HG03095 (cell line): ENCODE results near the gene GTPBP10.
A peak's percentile ranks its signal among the peaks of the same experiment; 100 is the strongest.
"Not testable (repeated sequence)": the region's sequence is repeated elsewhere in the genome, so short reads cannot be mapped to it uniquely, and the experiment has no call there.

ENCODE experiments used
- ATAC-seq: cut with Tn5 transposase; IDR thresholded peaks from one replicate; pipeline ENCODE4 v1.9.1; 2021; ENCODE audit warnings: moderate library complexity; ENCODE audit not compliant: unreplicated experiment

Gene GTPBP10, protein sequence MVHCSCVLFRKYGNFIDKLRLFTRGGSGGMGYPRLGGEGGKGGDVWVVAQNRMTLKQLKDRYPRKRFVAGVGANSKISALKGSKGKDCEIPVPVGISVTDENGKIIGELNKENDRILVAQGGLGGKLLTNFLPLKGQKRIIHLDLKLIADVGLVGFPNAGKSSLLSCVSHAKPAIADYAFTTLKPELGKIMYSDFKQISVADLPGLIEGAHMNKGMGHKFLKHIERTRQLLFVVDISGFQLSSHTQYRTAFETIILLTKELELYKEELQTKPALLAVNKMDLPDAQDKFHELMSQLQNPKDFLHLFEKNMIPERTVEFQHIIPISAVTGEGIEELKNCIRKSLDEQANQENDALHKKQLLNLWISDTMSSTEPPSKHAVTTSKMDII

DNA sequence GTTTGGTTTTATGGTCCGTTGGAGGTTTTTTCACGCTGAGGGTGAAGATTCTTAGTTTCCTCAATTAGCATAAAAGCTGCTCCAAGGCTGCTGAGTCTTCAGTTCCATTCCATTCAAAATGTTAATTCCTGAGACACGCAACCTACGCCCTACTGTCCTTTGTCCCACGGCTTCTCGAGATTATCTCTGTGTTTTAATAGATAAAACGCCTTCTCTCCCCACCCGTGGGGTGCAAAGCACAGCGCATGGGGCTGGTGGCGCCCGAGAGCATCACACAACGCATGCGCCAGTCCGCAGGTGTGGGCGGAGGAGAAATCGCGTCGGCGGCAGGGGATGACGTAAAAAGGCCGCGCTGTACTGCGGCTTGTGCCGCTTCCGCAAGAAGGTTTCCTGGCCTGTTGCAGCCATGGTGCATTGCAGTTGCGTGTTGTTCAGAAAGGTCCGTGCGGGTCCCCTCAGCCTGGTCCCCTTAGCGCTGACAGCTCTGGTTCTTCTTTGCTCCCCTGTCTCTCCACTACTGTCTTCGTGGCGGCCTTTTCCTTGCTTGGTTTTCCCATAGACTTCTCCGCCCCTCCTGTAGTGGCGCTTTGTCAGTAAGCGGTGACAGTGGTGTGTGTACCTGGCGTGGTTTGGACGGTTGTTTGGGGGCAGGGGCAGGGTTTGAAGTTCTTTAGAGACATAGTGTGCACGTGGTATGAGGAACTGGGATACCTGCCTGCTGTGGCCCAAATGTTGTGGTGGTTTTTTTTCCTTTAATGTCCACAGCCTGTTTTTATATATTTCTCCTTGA is at the start of gene GTPBP10:
GTPBP10 (plus strand) TSS at position 381 of the 790 bp plus-strand sequence; CDS start at position 407, 26 bp downstream.
- ATAC-seq, result peak; percentile 95

DNA sequence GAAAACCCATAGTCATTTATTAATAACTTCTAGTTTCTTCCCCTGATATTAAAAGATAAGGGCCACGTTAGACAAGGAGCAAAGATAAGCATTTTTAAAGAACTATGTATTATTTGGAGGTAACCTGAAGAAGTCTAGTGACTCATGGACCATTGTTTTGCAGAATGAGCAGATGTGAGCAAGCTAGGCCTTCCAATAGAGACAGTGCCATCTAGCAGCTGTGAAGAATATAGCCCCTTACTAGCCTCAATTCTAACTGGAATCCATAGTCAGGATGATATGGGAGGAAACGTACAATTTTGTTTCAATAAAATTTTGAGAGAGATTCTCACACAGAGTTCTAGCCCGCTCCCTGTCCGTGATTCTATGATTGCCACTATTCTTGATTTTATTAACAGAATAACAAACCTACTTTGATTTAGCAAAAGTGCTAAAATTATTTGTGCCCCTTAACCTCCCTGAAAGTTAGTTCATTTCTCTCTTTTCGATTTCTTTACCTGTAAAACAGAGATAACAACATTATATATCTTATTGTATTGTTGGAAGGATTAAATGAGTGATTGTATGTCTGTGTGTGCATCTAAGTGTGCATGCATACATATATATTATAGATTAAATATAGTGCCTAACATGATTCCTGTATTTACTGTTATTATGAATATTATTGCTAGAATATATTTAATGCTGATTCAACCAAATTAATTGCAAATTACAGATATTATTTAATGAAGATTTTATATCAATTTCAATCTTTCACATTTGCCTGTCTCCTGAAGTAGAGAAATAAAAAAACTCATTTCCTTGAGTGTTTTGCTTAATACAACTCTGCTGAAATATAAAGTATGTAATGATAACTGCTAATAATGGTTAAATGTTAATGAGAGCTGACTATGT is 48.1 kb upstream of the GTPBP10 start:
- ATAC-seq, result peak; percentile 68

DNA sequence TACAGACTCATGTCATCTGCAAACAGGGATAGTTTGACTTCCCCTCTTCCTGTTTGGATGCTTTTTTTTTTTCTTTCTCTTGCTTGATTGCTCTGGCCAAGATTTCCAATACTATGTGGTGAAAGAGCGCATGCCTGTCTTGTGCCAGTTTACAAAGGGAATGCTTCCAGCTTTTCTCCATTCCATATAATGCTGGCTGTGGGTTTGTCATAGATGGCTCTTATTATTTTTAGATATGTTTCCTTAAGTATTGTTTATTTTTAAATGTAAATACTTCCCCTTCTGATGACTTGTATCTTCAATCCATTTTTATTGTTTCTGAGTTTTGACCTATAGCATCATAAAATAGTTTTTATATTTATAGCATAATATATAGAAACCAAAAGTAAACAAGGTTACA is 43.3 kb upstream of the GTPBP10 start:
- no peak for ATAC-seq

DNA sequence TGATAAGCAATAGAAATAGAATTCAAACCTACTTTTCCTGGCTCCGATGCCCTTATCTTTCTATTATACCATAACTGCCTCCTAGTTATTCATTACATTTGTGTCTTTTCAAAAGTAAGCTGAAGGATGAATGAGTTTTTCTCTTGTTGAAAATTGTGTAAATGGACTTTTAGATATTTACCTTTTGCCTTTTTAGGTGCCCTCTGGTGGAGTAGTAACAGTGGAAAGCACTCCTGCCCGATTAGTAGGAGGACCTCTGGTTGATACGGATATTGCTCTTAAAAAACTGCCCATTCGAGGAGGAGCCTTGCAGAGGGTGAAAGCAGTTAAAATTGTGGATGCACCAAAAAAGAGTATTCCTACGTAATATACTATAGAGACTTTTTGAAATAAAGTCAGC is 36.6 kb upstream of the GTPBP10 start:
- no peak for ATAC-seq

DNA sequence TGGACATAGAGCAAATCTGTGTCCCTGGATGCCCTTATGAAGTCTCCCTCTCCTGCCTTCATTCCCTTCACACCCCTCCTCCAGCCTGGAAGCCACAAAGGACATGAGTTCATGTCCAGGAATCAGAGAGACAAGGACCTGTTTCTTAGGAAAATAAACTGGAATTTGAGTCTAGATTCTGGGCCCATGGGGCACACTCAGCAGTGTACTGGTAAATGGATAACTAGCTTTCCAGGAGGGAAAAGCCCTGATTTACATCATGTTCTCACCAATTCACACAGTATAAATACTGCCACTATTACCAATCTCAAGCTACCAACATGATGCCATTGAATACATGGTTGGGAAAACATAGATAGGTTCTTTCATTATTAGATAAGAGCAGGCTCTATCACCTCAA is 35.3 kb upstream of the GTPBP10 start:
- ATAC-seq, result no peak

DNA sequence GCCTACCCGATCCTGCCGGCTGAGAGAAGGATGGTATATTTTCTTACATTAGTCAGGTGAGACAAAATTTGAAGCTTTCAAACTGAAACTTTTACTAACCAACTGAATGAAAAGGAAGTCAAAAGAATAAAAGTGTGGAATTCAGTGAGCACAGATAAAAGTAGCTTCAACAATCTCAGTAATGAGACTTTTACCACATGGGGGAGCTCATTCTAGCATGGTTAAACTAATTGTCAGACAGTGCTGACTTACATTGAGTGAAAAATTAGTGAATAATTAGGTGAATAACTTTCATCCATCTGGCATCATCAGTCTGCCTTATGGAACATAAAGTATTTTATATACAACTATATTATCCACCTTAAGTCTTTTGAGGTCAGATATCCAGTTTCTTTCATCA is 33.8 kb upstream of the GTPBP10 start:
- no peak for ATAC-seq

DNA sequence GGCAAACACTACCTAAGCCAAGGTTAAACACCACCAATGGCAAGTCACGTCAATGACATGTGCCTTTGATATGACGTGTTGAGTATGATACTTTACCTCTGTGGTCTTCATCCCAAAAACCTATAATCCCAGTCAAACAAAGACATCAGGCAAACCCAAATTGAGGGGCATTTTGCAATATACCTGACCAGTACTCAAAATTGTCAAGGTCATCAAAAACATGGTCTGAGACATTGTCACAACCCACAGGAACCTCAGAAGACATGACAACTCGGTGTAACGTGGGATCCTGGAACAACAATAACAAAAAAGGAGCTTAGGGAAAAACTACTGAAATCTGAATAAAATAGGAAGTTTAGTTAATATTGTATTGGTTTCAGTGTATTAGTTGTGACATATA is 32.6 kb upstream of the GTPBP10 start:
- no peak for ATAC-seq

DNA sequence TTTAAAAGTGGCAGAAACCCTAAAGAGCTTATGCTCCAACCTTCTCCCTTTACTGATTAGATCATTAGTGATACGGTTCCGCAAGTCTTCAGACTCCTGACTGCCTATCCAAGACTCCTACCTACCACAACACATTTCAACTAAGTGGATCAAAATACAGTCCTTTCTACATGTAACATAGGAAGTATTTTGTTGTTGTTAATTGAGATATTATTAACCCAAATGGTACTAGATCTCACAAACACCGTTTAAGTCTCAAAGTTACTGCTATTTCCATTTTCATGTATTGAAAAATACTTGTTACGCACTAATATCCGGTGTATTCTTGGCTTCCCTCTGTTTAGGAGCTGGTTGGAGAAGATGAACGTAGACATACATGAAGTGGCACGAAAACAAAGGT is 26.5 kb upstream of the GTPBP10 start:
- ATAC-seq, result no peak

DNA sequence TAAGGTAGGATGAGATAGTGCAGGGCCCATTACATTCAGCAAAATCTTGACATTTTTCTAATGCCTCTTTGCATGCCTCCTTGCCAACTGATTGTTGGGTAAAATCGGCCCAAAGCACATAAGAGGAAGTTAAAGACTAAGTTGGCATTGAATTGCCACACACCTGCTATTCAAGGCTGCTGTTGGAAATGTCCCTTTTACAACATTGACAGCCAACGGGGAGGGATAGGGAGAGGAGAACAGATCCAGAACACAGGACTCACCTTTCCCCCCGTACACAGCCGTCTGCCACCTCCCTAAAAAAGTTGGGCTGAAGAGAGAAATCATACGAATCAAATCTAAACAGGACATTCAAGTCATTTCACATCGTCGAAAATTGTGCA is 26.1 kb upstream of the GTPBP10 start:
- no peak for ATAC-seq

DNA sequence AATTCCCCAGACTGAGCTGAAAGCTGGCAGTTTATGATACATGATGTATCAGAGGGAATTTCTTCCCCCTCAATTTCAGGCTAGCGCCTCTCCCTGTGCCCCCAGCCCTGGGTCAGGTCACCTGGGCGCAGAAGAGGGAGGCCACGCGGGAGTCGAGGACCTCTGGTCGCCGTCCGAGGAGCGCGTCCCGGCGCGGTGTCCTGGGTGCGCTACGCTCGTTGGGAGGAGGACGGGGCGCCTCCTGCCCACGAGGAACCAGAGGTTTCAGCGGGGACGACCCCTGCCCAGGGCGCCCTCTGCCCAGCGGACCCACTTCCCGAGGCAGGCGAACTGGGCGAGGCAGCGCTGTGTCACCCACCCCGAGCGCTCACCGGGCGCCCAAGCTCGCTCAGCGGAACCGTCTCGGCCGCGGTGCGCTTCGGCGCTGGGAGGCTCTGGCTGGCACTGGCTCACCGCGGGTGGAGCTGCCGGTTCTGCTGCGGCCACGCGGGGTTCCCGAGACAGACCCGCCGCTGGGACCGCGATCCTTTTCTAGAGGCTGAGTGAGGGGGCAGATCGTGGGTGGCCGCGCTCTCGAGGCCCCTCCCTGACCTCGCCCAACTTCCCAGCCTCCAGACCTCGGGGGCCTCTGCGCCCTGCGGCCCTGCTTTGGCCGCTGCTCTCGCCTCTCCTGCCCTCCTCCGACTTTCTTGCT is 25.6 kb upstream of the GTPBP10 start, which contains the start of gene FAM237B:
FAM237B (minus strand) TSS at position 504 of the 694 bp plus-strand sequence. CDS start 1,556 bp downstream, outside the sequence.
- no peak for ATAC-seq

DNA sequence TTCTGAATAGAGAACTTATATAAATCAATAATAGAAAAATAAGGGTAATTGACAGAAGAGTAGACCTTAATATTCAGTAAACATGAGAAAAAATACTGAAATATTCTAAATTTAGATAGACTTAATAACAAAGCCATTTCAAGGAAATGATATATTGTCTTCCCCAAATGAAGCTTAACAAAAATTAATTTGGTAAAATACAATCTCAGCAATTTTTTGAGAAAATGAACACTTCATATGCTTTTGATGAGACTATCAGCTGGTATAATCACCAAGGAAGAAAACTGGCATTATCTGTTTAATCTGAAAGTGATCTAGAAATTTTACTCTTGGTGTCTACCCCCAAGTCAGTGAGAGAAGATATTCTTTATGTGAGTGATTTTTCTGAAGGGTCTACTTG is 23.7 kb upstream of the GTPBP10 start:
- ATAC-seq, result no peak

DNA sequence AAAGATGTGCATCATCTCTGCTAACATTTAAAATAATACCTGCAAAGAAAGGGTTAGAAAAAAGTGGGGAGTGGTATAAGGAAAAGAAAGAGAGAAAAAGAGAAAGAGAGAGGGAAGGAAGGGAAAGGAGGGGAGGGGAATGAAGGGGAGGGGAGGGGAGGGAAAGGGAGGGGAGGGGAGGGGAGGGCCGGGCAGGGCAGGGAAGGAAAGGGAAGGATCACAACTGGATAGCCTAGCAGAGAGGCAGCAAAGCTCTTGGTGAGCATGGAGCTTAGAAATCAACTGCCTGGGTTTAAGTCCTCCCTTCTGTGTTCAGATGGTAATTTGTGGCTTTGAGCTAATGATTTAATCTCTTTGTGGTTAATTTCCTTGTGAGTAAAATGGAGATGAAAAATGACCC is 20.0 kb upstream of the GTPBP10 start:
- no peak for ATAC-seq

DNA sequence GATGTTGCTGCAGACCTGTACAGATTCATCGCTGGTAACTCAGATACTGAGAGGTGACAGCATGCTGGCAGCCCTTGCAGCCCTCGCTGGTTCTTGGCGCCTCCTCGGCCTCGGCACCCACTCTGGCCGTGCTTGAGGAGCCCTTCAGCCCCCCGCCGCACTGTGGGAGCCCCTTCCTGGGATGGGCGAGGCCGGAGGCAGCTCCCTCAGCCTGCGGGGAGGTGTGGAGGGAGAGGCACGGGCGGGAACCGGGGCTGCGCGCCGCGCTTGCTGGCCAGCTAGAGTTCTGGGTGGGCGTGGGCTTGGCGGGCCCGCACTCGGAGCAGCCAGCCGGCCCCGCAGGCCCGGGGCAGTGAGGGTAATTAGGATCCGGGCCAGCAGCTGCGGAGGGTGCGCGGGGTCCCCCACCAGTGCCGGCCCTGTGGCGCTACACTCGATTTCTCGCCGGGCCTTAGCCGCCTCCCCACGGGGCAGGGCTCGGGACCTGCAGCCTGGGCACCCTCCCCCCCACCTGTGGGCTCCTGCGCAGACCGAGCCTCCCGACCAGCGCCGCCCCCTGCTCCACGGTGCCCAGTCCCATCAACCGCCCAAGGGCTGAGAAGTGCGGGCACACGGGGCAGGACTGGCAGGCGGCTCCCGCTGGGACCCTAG is 12.2 kb upstream of the GTPBP10 start:
- no peak for ATAC-seq

DNA sequence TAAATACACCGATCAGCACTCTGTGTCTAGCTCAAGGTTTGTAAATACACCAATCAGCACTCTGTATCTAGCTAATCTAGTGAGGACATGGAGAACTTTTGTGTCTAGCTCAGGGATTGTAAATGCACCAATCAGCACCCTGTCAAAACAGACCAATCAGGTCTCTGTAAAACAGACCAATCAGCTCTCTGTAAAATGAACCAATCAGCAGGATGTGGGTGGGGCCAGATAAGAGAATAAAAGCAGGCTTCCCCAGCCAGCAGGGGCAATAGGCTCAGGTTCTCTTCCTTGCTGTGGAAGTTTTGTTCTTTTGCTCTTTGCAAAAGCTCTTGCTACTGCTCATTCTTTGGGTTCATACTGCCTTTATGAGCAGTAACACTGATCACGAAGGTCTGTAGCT is 11.6 kb upstream of the GTPBP10 start:
- ATAC-seq, result not testable (repeated sequence)

DNA sequence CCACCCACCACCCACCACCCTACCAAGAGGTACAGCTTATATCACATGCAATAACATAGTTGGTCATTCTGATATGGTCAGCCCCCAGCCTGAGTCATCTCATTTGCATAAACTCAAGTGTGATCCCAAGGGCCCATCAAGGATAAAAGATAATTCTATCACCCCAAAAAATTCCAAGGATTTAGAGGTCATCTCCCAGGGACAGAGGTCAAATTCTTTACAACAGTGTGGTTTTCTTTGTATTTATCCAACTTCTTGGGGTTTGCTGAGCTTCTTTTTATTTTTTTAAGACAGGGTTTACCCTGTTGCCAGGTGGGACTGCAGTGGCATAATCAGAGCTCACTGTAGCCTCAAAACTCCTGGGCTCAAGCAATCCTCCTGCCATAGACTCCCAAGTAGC is 9.4 kb upstream of the GTPBP10 start:
- no peak for ATAC-seq

DNA sequence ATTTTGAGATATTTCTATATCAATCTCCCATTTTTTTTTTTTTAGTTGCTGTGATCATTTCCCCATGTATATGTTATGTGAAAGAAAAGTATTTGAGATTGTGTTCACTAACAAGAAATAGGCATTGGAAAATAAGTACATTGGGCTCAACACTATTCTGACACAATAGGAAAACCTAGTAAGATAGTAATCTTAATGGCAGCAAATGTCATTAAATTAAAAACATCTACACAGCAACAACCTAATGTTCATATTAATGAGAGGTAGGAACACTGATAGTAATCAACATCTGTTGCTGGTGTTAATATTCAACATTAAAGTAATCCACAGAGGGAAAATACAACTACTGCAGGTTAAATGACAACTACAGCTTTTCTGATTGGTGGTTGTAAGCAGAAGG is 1.5 kb upstream of the GTPBP10 start:
- no peak for ATAC-seq

DNA sequence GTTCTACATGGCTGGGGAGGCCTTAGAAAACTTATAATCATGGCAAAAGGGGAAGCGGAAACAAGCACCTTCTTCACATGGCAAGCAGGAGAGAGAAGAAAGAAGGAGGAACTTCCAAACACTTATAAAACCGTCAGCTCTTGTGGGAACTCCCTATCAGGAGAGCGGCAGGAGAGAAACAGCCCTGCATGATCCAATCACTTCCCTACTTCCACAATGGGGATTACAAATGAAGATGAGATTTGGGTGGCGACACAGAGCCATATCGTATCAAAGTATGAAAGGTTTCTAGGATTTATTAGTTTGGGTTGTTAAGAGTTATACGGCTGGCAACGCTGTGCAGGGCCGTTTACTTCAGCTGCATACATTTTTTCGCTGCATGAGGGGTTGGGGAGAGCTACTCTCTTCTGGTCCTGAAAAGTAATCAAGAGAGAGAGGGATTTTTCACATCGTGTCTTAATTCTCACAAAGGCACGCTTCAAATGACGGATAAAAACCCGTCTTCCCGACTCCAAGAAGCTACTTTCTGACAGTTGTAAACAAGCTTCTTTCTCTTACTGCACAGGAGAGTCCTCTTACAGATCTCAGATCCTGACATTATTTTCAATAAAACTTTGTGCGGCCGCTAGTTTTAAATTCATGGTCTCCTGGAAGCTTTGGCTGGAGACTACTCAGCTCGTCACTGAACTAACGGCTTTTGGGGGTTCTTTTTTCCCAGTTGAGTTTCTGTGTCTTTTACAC is 751 bp upstream of the GTPBP10 start:
- peak; percentile 5 for ATAC-seq

DNA sequence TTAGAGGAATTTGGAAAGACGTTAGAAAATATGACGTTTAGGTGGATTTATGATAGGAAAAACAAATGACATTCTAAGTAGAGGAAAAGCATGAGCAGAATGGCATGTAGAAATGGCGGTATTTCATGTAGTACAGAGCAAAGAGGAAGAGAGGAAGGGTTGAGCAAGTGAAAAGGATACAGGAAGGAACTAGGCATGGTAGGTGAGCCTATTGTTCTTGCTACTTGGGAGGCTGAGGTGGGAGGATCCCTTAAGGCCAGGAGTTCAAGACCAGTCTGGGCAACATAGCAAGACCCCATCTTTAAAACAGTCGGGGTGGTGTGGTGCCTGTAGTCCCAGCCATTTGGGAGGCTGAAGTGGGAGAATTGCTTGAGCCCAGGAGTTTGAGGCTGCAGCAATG is 1.2 kb downstream of the GTPBP10 start:
- ATAC-seq, result no peak

DNA sequence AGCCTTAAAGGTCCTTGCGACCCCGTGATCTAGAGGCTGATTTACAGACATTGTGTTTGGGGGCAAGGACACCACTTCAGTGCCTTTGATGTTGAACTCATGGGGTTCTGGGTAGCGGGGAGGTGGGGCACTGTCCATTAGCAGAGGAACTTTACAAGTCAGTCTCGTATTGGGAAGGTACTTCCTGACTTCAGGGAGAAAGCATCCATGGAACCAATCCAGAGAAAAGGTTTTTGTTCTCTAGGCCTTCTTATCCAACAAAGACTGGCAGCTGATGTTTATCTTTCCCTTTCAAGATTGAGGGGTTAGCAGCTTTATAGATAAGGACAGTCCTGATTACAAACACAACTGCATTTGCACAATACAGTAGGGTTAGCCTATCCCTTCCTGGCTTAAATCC is 2.8 kb downstream of the GTPBP10 start:
- no peak for ATAC-seq
